HG02759 (cell line): ENCODE data around the gene MATN4.

Source experiments
- ATAC-seq: cut with Tn5 transposase; IDR thresholded peaks from one replicate; pipeline ENCODE4 v1.9.1; 2021; ENCODE audit warnings: mild to moderate bottlenecking, moderate library complexity; ENCODE audit not compliant: unreplicated experiment

The MATN4 gene

GRCh38 chr20:45254383-45255262 is 53.5 kb downstream of the MATN4 start, which contains the start of gene SLPI:
SLPI (minus strand) TSS chr20:45254564; CDS start chr20:45254543, 21 bp downstream.
- ATAC-seq: no peak

- no peak for ATAC-seq
These were observed 54.8 kb downstream of the MATN4 start for GRCh38 chr20:45253261-45253660.

- no peak for ATAC-seq
These were observed 56.1 kb downstream of the MATN4 start for GRCh38 chr20:45251884-45252560.

GRCh38 chr20:45248609-45249008 is 59.5 kb downstream of the MATN4 start:
- no peak for ATAC-seq

GRCh38 chr20:45247865-45248264 is 60.2 kb downstream of the MATN4 start:
- ATAC-seq: no peak

GRCh38 chr20:45246109-45246508 is 62.0 kb downstream of the MATN4 start:
- no peak for ATAC-seq
